Mesendoderm (in vitro differentiated cells): ENCODE results near the gene ATXN7L1.

ENCODE experiments used
- DNase-seq: peaks from one replicate; pipeline ENCODE4 v3.0.0; 2013
- H2AK5ac ChIP-seq: 2 replicates; pipeline ENCODE4 v1.6.1; 2013; ENCODE audit warnings: low read length, inconsistent platforms
- H2BK120ac ChIP-seq: 2 replicates; pipeline ENCODE4 v1.6.1; 2013; ENCODE audit warnings: low read depth, mild to moderate bottlenecking, low read length, moderate library complexity, mixed read lengths
- H2BK15ac ChIP-seq: replicated peaks from 2 replicates; pipeline ENCODE4 v1.6.1; 2013; ENCODE audit warnings: low read depth, mild to moderate bottlenecking, moderate library complexity
- H2BK5ac ChIP-seq: 2 replicates; pipeline ENCODE4 v1.6.1; 2013; ENCODE audit warnings: low read length, inconsistent platforms
- H3K18ac ChIP-seq: 2 replicates; pipeline ENCODE4 v1.6.1; 2013; ENCODE audit warnings: mild to moderate bottlenecking, low read length, mixed read lengths
- H3K23ac ChIP-seq: one replicate; pipeline ENCODE4 v1.6.1; 2013; ENCODE audit warnings: low read length
- H3K27ac ChIP-seq: 2 replicates; pipeline ENCODE4 v1.5.1; 2013; ENCODE audit warnings: low read depth, mild to moderate bottlenecking, inconsistent platforms, low read length, moderate library complexity
- H3K27me3 ChIP-seq: 2 replicates; pipeline ENCODE4 v1.6.1; 2013; ENCODE audit warnings: low read length, control low read depth, mild to moderate bottlenecking, inconsistent platforms; ENCODE audit not compliant: insufficient read depth, poor library complexity
- H3K36me3 ChIP-seq: 2 replicates; pipeline ENCODE4 v1.6.1; 2013; ENCODE audit warnings: low read length, inconsistent platforms; ENCODE audit not compliant: control insufficient read depth, insufficient read depth
- H3K4ac ChIP-seq: one replicate; pipeline ENCODE4 v1.6.1; 2013; ENCODE audit warnings: low read depth, mild to moderate bottlenecking, low read length, moderate library complexity
- H3K4me1 ChIP-seq: 2 replicates; pipeline ENCODE4 v1.6.1; 2013; ENCODE audit warnings: low read depth, low read length, inconsistent platforms; ENCODE audit not compliant: control insufficient read depth
- H3K4me2 ChIP-seq: 2 replicates; pipeline ENCODE4 v1.6.1; 2013; ENCODE audit warnings: low read length
- H3K4me3 ChIP-seq: 2 replicates; pipeline ENCODE4 v1.5.1; 2013; ENCODE audit warnings: mild to moderate bottlenecking, low read length
- H3K56ac ChIP-seq: one replicate; pipeline ENCODE4 v1.6.1; 2013; ENCODE audit warnings: low read length
- H3K79me1 ChIP-seq: 2 replicates; pipeline ENCODE4 v1.6.1; 2013; ENCODE audit warnings: low read length, inconsistent platforms
- H3K79me2 ChIP-seq: 2 replicates; pipeline ENCODE4 v1.6.1; 2013; ENCODE audit warnings: mild to moderate bottlenecking, low read length; ENCODE audit not compliant: control insufficient read depth, insufficient read depth
- H3K9ac ChIP-seq: 2 replicates; pipeline ENCODE4 v1.6.1; 2013; ENCODE audit warnings: low read length, inconsistent platforms
- H4K5ac ChIP-seq: one replicate; pipeline ENCODE4 v1.6.1; 2013; ENCODE audit warnings: low read length
- H4K8ac ChIP-seq: one replicate; pipeline ENCODE4 v1.6.1; 2013; ENCODE audit warnings: low read depth, mild to moderate bottlenecking, control low read depth, low read length, moderate library complexity
- WGBS: extraction: QIAGEN DNeasy Blood & Tissue Kit; methylation state at CpG from one replicate; pipeline ENCODE4 v1.1.7; 2013; ENCODE audit warnings: low lambda C conversion rate, missing lambda C conversion rate; ENCODE audit not compliant: insufficient coverage; ENCODE audit errors: extremely low coverage; 5-methylcytosine and 5-hydroxymethylcytosine counted together

The ATXN7L1 gene

DNA sequence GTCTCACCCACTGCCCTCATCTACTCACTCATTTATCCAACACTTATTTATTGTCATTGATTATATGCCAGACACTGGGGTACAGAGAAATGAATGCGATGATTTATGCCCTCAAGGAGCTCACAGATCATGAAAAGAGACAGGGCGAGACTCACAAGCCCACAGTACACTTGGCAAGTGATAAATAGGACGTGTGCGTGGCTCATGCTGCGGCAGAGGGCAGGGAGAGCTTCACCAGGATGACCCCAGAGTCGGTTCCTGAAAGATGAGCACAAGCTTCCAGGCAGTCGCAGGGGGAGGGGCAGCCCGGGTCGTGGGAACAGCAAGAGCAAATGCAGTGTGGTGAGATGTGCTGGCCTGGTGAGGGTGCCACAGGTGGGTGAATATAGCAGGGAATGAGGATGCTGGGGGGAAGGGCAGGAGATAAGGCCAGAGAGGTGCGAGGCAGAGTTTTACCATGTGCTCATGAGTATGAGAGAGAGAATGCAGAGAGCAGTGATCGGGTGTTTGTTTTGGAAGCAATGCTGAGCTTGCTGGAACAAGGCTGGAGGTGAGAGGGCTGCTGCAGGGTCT, 70.9 kb downstream of the ATXN7L1 start:
- Histone ChIP-seq H3K36me3 (no peaks in the 10 kb centered on the region), H3K27me3 (no peaks in the 10 kb centered on the region), H3K4me2 (no peak overlapping the region), H2BK120ac (no peak overlapping the region), H2AK5ac (peak overlapping the region; percentile 52), H3K23ac (peak overlapping the region; percentile 81), H3K9ac (peak overlapping the region; percentile 56), H3K4me1 (peaks cover 23% of the 10 kb centered on the region), H4K8ac (no peak overlapping the region), H3K79me2 (no peaks in the 10 kb centered on the region), H3K27ac (no peak overlapping the region), H2BK5ac (peak overlapping the region; percentile 84), H2BK15ac (no peak overlapping the region), H3K18ac (peak overlapping the region; percentile 16), H3K4me3 (no peak overlapping the region), H3K56ac (peak overlapping the region; percentile 79), H4K5ac (peak overlapping the region; percentile 92), H3K4ac (no peak overlapping the region), H3K79me1 (peaks cover 12% of the 10 kb centered on the region)
- DNase-seq: peak; percentile 93
- WGBS: no CpG with 5 or more reads among the region's 11 CpGs

DNA sequence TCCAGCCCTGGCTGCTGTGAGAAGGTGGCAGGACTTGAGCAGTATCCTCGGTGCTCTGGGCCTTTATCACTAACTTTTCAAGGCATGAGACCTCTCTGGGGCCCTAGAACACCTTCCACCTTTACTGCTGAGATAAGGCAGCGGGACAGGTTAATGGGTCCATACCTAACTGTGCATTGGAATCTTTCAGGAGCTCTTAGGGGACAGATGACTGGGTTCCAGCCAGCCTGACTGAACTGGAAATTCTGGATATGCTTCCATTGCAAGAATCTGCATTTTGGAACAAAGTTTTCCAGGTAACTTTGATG, 73.0 kb downstream of the ATXN7L1 start:
- Histone ChIP-seq H3K4ac (no peak overlapping the region), H2BK120ac (no peak overlapping the region), H2BK15ac (no peak overlapping the region), H4K8ac (no peak overlapping the region), H3K4me2 (no peak overlapping the region), H3K18ac (no peak overlapping the region), H3K23ac (no peak overlapping the region), H3K56ac (no peak overlapping the region), H3K27me3 (no peaks in the 10 kb centered on the region), H3K79me2 (no peaks in the 10 kb centered on the region), H2AK5ac (no peak overlapping the region), H3K4me3 (no peak overlapping the region), H4K5ac (no peak overlapping the region), H3K4me1 (peaks cover 28% of the 10 kb centered on the region), H3K27ac (no peak overlapping the region), H3K79me1 (peaks cover 12% of the 10 kb centered on the region), H2BK5ac (no peak overlapping the region), H3K36me3 (no peaks in the 10 kb centered on the region), H3K9ac (no peak overlapping the region)
- no CpG with 5 or more reads among the region's 2 CpGs for WGBS
- no peak for DNase-seq

DNA sequence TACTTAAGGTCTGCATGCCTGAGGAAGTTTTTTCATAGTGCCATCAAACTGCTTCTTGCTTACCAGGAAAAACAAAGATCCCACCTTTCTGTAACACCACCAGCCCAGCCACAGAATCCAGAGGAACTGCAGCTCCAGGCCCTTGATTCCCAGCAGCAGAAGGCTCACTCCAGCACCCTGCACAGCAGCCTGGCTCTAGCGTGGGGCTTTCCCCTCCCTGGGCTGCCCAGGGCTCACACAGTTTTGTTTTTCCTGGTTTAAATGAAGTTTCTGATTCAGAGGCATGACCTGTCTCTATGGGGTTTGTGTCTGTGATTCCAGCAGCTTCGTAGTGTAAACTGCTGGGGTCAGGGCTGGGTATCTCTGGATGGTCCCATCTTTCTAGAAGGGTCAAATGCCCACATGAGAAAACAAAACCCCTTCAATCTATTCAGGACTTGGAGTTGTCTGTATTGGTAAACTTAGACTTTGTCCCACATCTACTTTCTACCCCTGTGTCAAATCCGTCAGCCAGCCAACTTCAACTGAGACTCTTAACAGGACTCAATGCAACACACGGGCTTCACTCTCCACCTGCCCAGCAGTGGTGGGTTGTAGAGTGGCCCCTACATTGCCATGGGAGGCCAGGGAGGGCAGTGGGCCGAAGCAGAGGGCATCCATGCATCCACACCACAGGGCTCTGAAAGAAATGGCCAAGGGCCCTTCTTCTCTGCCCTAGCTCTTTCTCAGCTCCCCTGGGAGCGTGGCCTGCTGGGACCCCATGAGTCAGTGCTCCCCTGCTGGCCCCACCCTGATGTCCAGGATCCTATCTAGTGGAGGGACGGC, 73.6 kb downstream of the ATXN7L1 start:
- no peak overlapping the region for H3K4me3 ChIP-seq
- DNase-seq: no peak
- H3K9ac ChIP-seq: peak overlapping the region; percentile 4
- no CpG with 5 or more reads among the region's 7 CpGs for WGBS
- H2BK120ac ChIP-seq: no peak overlapping the region
- H3K23ac ChIP-seq: no peak overlapping the region
- no peaks in the 10 kb centered on the region for H3K27me3 ChIP-seq
- H3K4me2 ChIP-seq: no peak overlapping the region
- H3K56ac ChIP-seq: peak overlapping the region; percentile 40
- H2BK5ac ChIP-seq: no peak overlapping the region
- no peak overlapping the region for H3K27ac ChIP-seq
- no peak overlapping the region for H2BK15ac ChIP-seq
- H3K79me1 ChIP-seq: peaks cover 14% of the 10 kb centered on the region
- no peak overlapping the region for H3K4ac ChIP-seq
- no peak overlapping the region for H4K5ac ChIP-seq
- no peak overlapping the region for H4K8ac ChIP-seq
- no peak overlapping the region for H3K18ac ChIP-seq
- peaks cover 33% of the 10 kb centered on the region for H3K4me1 ChIP-seq
- no peaks in the 10 kb centered on the region for H3K36me3 ChIP-seq
- no peaks in the 10 kb centered on the region for H3K79me2 ChIP-seq
- no peak overlapping the region for H2AK5ac ChIP-seq

DNA sequence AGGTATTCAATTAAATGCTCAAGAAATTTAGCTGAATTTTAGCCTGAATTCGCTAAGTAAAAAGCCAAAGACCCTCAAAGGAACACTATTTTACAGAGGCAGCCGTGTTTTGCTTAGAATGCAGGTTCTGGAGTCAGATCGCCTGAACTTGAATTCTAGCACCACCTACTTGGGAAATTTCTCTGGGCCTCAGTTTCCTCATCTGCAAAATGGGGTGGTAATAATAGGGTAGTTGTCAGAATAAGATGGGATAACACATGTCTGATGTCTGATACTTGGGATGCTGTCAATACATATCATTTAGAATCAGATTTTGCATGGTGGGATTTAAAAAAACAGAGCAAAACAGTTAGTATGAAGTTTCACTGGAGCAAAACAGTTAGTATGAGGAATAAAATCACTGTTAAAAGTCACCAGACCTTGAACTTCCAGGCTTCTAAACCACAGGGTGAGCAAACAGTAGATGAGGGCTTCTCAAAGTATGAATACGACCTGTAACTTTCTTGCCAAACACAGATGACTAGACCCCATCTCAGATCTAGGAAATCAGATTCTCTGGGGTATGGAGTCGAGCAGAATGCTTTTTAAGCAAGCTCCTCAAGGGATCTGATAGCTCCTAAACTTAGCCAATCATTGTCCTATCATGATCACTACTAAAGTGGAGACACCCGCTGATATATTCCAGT, 75.4 kb downstream of the ATXN7L1 start:
- no CpG with 5 or more reads among the region's 6 CpGs for WGBS
- no peak overlapping the region for H2BK15ac ChIP-seq
- no peak for DNase-seq
- H3K56ac ChIP-seq: no peak overlapping the region
- no peak overlapping the region for H2BK5ac ChIP-seq
- no peaks in the 10 kb centered on the region for H3K36me3 ChIP-seq
- no peak overlapping the region for H3K4me2 ChIP-seq
- peaks cover 6% of the 10 kb centered on the region for H3K79me1 ChIP-seq
- no peak overlapping the region for H2AK5ac ChIP-seq
- H3K27ac ChIP-seq: no peak overlapping the region
- no peak overlapping the region for H3K4me3 ChIP-seq
- no peak overlapping the region for H3K18ac ChIP-seq
- no peak overlapping the region for H4K8ac ChIP-seq
- no peak overlapping the region for H4K5ac ChIP-seq
- no peak overlapping the region for H2BK120ac ChIP-seq
- H3K23ac ChIP-seq: no peak overlapping the region
- H3K27me3 ChIP-seq: no peaks in the 10 kb centered on the region
- no peak overlapping the region for H3K9ac ChIP-seq
- no peak overlapping the region for H3K4ac ChIP-seq
- H3K4me1 ChIP-seq: peaks cover 27% of the 10 kb centered on the region
- no peaks in the 10 kb centered on the region for H3K79me2 ChIP-seq

DNA sequence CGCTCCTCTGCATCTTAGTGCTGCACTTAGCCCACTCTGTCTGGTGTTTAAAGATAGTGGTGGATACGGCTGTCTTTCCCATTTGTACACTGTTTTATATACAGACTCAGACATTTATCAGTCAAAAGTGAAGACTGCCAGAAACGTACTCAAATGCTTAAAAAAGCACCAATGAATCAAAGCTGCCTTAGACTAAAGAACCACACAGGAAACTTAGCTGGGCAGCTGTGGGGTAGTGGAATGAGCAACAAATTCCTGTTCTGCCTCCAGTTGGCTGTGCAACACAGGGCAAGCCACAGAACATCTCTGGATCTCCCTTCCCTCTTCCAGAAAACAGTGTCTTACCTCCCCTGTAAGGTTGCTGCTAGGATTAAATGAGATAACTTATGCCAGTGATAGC, 76.0 kb downstream of the ATXN7L1 start:
- Histone ChIP-seq H3K36me3 (no peaks in the 10 kb centered on the region), H3K56ac (no peak overlapping the region), H3K23ac (no peak overlapping the region), H2BK15ac (no peak overlapping the region), H2AK5ac (no peak overlapping the region), H3K18ac (no peak overlapping the region), H3K4ac (no peak overlapping the region), H3K9ac (no peak overlapping the region), H3K4me2 (no peak overlapping the region), H3K4me1 (peaks cover 23% of the 10 kb centered on the region), H2BK5ac (no peak overlapping the region), H4K8ac (no peak overlapping the region), H2BK120ac (no peak overlapping the region), H4K5ac (no peak overlapping the region), H3K79me2 (no peaks in the 10 kb centered on the region), H3K79me1 (peaks cover 6% of the 10 kb centered on the region), H3K27me3 (no peaks in the 10 kb centered on the region), H3K4me3 (no peak overlapping the region), H3K27ac (no peak overlapping the region)
- DNase-seq: no peak
- WGBS: no CpG with 5 or more reads among the region's 3 CpGs
